Body of pancreas (tissue), 4 donors: ENCODE measurements around the gene CST2.

Source experiments
- POLR2A ChIP-seq, 3 donors: fragments of 450-650 bp; IDR thresholded peaks; one replicate each; pipeline ENCODE4 v1.6.1; 2016; ENCODE audit warnings: antibody characterized with exemption in 3 of 3, mild to moderate bottlenecking in 2 of 3
- TF ChIP-seq, protein P1 (sequence below), 7 experiments: fragments of 450-650 bp in 4 of 7; fragments of 200-600 bp in 3 of 7; sonication (generic) in 3 of 7; IDR thresholded peaks; one replicate each; pipeline ENCODE4 v1.5.1; 2016 to 2019; ENCODE audit warnings: antibody characterized with exemption in 7 of 7

DNA sequence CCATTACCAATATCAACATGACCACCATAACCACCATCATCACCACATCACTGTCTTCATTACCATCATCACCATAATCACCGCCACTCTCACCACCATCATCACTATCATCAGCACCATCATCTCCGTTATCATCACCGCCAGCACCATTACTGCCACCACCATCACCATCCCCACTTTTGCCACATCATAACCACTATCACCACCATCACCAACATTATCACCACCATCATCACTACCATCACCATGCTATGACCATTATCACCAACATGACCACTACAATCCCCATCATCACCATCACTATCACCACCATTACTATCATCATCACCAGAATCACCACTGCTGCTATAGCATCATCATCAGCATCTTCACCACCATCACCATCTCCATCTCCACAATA lies 25.7 kb downstream of the CST2 start:
- TF ChIP-seq, protein P1, sequence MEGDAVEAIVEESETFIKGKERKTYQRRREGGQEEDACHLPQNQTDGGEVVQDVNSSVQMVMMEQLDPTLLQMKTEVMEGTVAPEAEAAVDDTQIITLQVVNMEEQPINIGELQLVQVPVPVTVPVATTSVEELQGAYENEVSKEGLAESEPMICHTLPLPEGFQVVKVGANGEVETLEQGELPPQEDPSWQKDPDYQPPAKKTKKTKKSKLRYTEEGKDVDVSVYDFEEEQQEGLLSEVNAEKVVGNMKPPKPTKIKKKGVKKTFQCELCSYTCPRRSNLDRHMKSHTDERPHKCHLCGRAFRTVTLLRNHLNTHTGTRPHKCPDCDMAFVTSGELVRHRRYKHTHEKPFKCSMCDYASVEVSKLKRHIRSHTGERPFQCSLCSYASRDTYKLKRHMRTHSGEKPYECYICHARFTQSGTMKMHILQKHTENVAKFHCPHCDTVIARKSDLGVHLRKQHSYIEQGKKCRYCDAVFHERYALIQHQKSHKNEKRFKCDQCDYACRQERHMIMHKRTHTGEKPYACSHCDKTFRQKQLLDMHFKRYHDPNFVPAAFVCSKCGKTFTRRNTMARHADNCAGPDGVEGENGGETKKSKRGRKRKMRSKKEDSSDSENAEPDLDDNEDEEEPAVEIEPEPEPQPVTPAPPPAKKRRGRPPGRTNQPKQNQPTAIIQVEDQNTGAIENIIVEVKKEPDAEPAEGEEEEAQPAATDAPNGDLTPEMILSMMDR (IDR thresholded peaks at IDR 0.05) = no peak
- TF ChIP-seq POLR2A (IDR thresholded peaks at IDR 0.05) = no peak
